ENCODE data around the gene NEURL1. TPM values are rescaled to one million over a fixed set of nuclear protein-coding genes. Genes with fewer than 3 reads are reported as not detected.

The NEURL1 gene
- total RNA-seq, 1 experiment from 2014 or later = 0.84 TPM

DNA sequence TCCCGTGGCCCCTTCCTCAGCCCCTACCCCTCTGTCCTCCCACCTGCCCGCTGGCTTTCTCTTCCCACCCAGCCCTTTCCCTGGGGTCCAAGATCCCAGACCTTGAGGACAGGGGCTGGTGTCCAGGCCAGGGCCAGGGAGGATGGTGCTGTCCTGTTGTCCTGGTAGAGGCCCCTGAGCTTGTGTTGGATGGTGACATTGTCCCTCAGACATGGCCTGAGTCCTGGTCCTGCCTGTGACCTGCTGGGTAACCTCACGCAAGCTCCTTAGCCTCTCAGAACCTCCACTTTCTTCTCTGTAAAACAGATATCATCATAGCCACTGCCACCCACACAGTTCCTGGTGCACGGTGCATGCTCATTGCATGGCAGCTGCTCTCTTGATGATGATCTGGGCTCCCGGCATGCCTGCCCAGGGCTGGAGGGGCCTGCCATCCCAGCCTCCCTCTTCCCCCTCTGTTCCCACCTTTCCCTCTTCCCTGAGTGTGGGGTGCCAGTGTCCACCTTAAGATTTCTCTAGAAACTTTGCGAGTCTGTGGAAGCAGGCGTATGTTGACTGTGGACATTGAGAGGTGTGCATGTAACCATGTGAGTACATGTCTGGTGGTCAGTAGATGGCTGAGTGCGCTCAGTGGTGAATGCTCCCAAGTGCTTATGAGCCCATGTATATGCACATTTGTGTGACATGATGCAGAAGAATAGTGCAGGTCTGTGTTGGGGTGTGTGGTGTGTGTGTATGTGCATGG, 60.4 kb downstream of the NEURL1 start:
- TF ChIP-seq, protein P1, sequence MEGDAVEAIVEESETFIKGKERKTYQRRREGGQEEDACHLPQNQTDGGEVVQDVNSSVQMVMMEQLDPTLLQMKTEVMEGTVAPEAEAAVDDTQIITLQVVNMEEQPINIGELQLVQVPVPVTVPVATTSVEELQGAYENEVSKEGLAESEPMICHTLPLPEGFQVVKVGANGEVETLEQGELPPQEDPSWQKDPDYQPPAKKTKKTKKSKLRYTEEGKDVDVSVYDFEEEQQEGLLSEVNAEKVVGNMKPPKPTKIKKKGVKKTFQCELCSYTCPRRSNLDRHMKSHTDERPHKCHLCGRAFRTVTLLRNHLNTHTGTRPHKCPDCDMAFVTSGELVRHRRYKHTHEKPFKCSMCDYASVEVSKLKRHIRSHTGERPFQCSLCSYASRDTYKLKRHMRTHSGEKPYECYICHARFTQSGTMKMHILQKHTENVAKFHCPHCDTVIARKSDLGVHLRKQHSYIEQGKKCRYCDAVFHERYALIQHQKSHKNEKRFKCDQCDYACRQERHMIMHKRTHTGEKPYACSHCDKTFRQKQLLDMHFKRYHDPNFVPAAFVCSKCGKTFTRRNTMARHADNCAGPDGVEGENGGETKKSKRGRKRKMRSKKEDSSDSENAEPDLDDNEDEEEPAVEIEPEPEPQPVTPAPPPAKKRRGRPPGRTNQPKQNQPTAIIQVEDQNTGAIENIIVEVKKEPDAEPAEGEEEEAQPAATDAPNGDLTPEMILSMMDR (IDR thresholded peaks at IDR 0.05; ENCODE audit: insufficient read depth in 1 of 2, low read depth in 1 of 2, low read length in 1 of 2, severe bottlenecking in 1 of 2, unreplicated experiment in 1 of 2) = no peak
- DNase-seq = no peak
- Mint-ChIP-seq H3K27me3 (ENCODE audit: insufficient read depth, unreplicated experiment) (no peaks in the 10 kb centered on the region), H3K27ac (ENCODE audit: unreplicated experiment) (no peak overlapping the region), H3K4me3 (ENCODE audit: unreplicated experiment) (peak overlapping the region; percentile 69), H3K36me3 (ENCODE audit: insufficient read depth, unreplicated experiment) (no peaks in the 10 kb centered on the region), H3K9me3 (ENCODE audit: unreplicated experiment) (no peaks in the 10 kb centered on the region), H3K4me1 (ENCODE audit: low read depth, unreplicated experiment) (peaks cover 12% of the 10 kb centered on the region)
- POLR2A ChIA-PET = no interaction called here
- BruUV-seq (replicated peaks) = no TSS peak
- H3K4me1 ChIP-seq = peaks cover 10% of the 10 kb centered on the region
- H3K27me3 ChIP-seq (replicated peaks; ENCODE audit: control insufficient read depth, insufficient read depth, low read length) = no peaks in the 10 kb centered on the region
- H3K4me3 ChIP-seq (ENCODE audit: low read depth, low read length) = no peak overlapping the region
- no peaks in the 10 kb centered on the region for H3K36me3 ChIP-seq (ENCODE audit: control insufficient read depth, insufficient read depth, low read length)
- CTCF ChIA-PET = interaction anchor here (0.9 kb wide), 1 partner anchor 132 kb away, joined by 5 read pairs; no protein-coding TSS in a partner anchor
- intact Hi-C loops (cut with micrococcal nuclease; ENCODE audit: unreplicated experiment) = no loop called here
- no peaks in the 10 kb centered on the region for H3K9me3 ChIP-seq

DNA sequence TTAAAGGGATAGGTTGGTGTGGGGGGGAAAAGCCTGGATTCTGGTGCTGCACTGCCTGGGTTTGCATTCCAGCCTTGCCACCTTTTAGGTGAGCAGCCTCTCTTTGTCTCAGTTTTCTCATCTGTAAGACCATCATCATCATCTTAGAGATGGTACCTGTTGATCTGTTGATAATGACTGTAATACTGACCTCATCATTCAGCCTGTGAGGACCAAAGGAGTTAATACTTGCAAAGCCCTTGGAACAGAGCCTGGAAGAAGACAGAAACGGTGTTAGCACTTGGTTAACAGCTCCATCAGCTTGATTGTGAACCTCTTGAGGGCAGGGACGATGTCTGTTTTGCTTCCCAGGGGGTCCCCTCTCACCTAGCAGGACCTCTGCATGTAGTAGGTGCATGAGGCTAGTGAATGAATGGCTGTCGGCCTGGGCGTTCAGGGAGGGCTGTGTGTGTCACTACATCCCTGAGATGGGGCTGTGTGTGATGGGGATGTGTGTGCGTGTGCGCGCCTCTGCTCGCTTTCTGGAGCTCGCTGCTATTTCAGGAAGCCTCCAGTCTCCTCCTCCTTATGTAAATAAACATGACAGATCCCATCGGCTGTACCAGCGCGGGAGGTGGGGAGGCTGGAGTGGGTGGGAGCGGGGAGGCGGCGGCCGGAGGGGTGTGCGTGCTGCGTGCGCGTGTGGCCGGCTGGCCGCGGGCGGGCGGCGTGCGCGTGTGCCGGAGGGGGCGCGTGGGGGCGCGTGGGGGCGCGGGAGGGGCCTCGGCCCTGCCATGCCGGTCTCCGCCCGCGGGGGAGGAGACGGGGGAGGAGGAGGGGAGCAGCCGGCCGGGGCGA, 61.2 kb downstream of the NEURL1 start:
- intact Hi-C loops (cut with micrococcal nuclease; ENCODE audit: unreplicated experiment) = no loop called here
- POLR2A ChIA-PET = no interaction called here

DNA sequence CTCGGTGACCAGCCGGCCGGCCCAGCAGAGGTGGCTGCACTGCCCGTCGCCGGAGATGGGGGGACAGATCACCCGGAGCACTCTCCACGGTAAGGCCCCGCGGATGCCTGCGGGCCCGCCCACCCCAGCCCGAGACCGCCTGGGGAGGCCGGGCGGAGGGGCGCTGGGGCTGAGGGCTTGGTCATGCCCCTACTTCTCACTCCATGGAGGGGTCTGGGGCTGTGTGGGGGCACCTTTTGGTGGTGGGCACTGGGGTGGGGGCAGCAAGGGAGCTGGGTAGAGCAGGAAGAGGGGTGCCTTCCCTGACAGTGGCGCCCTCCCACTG, 61.8 kb downstream of the NEURL1 start:
- CTCF ChIA-PET = no interaction called here
- no peak overlapping the region for H3K27ac Mint-ChIP-seq (ENCODE audit: unreplicated experiment)

More for the DNA sequence above, 61.2 kb downstream of the NEURL1 start:
- no peaks in the 10 kb centered on the region for H3K36me3 ChIP-seq (ENCODE audit: control insufficient read depth, insufficient read depth, low read length)
- peak; percentile 55 to 63 for DNase-seq
- BruUV-seq (replicated peaks) = no TSS peak
- H3K27me3 Mint-ChIP-seq (ENCODE audit: insufficient read depth, unreplicated experiment) = no peaks in the 10 kb centered on the region
- H3K4me1 ChIP-seq = peaks cover 10% of the 10 kb centered on the region
- H3K36me3 Mint-ChIP-seq (ENCODE audit: insufficient read depth, unreplicated experiment) = no peaks in the 10 kb centered on the region
- H3K9me3 ChIP-seq = no peaks in the 10 kb centered on the region
- no peaks in the 10 kb centered on the region for H3K9me3 Mint-ChIP-seq (ENCODE audit: unreplicated experiment)
- TF ChIP-seq, protein P1 (IDR thresholded peaks at IDR 0.05; ENCODE audit: insufficient read depth in 1 of 2, low read depth in 1 of 2, low read length in 1 of 2, severe bottlenecking in 1 of 2, unreplicated experiment in 1 of 2) = no peak
- H3K27me3 ChIP-seq (replicated peaks; ENCODE audit: control insufficient read depth, insufficient read depth, low read length) = no peaks in the 10 kb centered on the region
- CTCF ChIA-PET = interaction anchor here (0.7 to 0.9 kb wide), 3 partner anchors 11 to 131 kb away, joined by 3 to 6 read pairs (median 5); no protein-coding TSS in a partner anchor
- H3K27ac Mint-ChIP-seq (ENCODE audit: unreplicated experiment) = no peak overlapping the region
- H3K4me3 Mint-ChIP-seq (ENCODE audit: unreplicated experiment) = peak overlapping the region; percentile 69
- peak overlapping the region; percentile 46 for H3K4me3 ChIP-seq (ENCODE audit: low read depth, low read length)
- peaks cover 4% of the 10 kb centered on the region for H3K4me1 Mint-ChIP-seq (ENCODE audit: low read depth, unreplicated experiment)

More for the DNA sequence above, 61.8 kb downstream of the NEURL1 start:
- H3K36me3 Mint-ChIP-seq (ENCODE audit: insufficient read depth, unreplicated experiment) = no peaks in the 10 kb centered on the region
- TF ChIP-seq, protein P1 (IDR thresholded peaks at IDR 0.05; ENCODE audit: insufficient read depth in 1 of 2, low read depth in 1 of 2, low read length in 1 of 2, severe bottlenecking in 1 of 2, unreplicated experiment in 1 of 2) = peak in 1 of 2 experiments; percentile 3
- H3K4me1 Mint-ChIP-seq (ENCODE audit: low read depth, unreplicated experiment) = no peaks in the 10 kb centered on the region
- peak overlapping the region; percentile 46 for H3K4me3 ChIP-seq (ENCODE audit: low read depth, low read length)
- no TSS peak for BruUV-seq (replicated peaks)
- intact Hi-C loops (cut with micrococcal nuclease; ENCODE audit: unreplicated experiment) = no loop called here
- POLR2A ChIA-PET = no interaction called here
- H3K4me3 Mint-ChIP-seq (ENCODE audit: unreplicated experiment) = peak overlapping the region; percentile 69
- no peaks in the 10 kb centered on the region for H3K9me3 Mint-ChIP-seq (ENCODE audit: unreplicated experiment)
- no peak for DNase-seq
- no peaks in the 10 kb centered on the region for H3K27me3 Mint-ChIP-seq (ENCODE audit: insufficient read depth, unreplicated experiment)
- no peaks in the 10 kb centered on the region for H3K9me3 ChIP-seq
- no peaks in the 10 kb centered on the region; the same call in 1 of the 2 replicates for H3K27me3 ChIP-seq (replicated peaks; ENCODE audit: control insufficient read depth, insufficient read depth, low read length)
- H3K36me3 ChIP-seq (ENCODE audit: control insufficient read depth, insufficient read depth, low read length) = no peaks in the 10 kb centered on the region
- peaks cover 10% of the 10 kb centered on the region for H3K4me1 ChIP-seq

Measured in Caco-2 (cell line).